Upper lobe of left lung (tissue), 4 donors: ENCODE results near the gene KCNJ10.

Experiments used
- CTCF ChIP-seq, 6 experiments: fragments of 450-650 bp in 4 of 6; fragments of 200-600 bp in 2 of 6; sonication (generic) in 2 of 6; IDR thresholded peaks; one replicate each; pipeline ENCODE4 v1.5.1; 2016 to 2019; ENCODE audit warnings: antibody characterized with exemption in 6 of 6
- EP300 ChIP-seq, 4 donors: sonication (generic); formaldehyde crosslinking; IDR thresholded peaks; one replicate each; pipeline ENCODE4 v1.5.1; 2017; ENCODE audit warnings: antibody characterized with exemption in 4 of 4, control low read depth in 2 of 4
- POLR2A ChIP-seq, 4 donors: fragments of 450-650 bp; IDR thresholded peaks; one replicate each; pipeline ENCODE4 v1.5.1; 2016 to 2017; ENCODE audit warnings: antibody characterized with exemption in 4 of 4, mild to moderate bottlenecking in 2 of 4
- POLR2AphosphoS5 ChIP-seq, 2 donors: sonication (generic); formaldehyde crosslinking; IDR thresholded peaks; one replicate each; pipeline ENCODE4 v1.5.1; 2017; ENCODE audit warnings: antibody characterized with exemption in 2 of 2

- TF ChIP-seq CTCF (IDR thresholded peaks at IDR 0.05) = no peak
- no peak for TF ChIP-seq POLR2AphosphoS5 (IDR thresholded peaks at IDR 0.05)
- TF ChIP-seq EP300 (IDR thresholded peaks at IDR 0.05) = no peak
- TF ChIP-seq POLR2A (IDR thresholded peaks at IDR 0.05) = no peak
These were observed 45.6 kb downstream of the KCNJ10 start for GRCh38 chr1:160024195-160024905.
